NB4 (cell line): ENCODE results near the gene PDGFC.

Source experiments
- DNase-seq: peaks from one replicate; pipeline ENCODE4 v3.0.0; 2010; ENCODE audit warnings: low read depth
- H3K4me3 ChIP-seq: one replicate; pipeline ENCODE4 v1.5.1; 2011; ENCODE audit warnings: mild to moderate bottlenecking, low read depth, low read length, moderate library complexity
- CTCF ChIP-seq: IDR thresholded peaks from one replicate; pipeline ENCODE4 v1.5.1; 2012; ENCODE audit warnings: low read depth, low read length
- MAX ChIP-seq: IDR thresholded peaks from 2 replicates; pipeline ENCODE4 v1.6.1; 2011; ENCODE audit warnings: low read depth, low read length
- MYC ChIP-seq: IDR thresholded peaks from 2 replicates; pipeline ENCODE4 v1.6.1; 2011; ENCODE audit warnings: low read depth, low read length
- POLR2A ChIP-seq: IDR thresholded peaks from 2 replicates; pipeline ENCODE4 v1.6.1; 2011; ENCODE audit warnings: mild to moderate bottlenecking; ENCODE audit not compliant: insufficient read length; ENCODE audit errors: extremely low read depth

PDGFC gene

GRCh38 chr4:156981262-156981769 is 9.7 kb upstream of the PDGFC start:
- TF ChIP-seq POLR2A, result no peak
- no peak for TF ChIP-seq MYC
- no peak for TF ChIP-seq MAX
- no peak for TF ChIP-seq CTCF
- H3K4me3 ChIP-seq, result no peak overlapping the region
- DNase-seq, result no peak

- no peak for TF ChIP-seq CTCF
- TF ChIP-seq POLR2A, result no peak
- TF ChIP-seq MAX, result no peak
- no peak for TF ChIP-seq MYC
- no peak for DNase-seq
- H3K4me3 ChIP-seq, result no peak overlapping the region
These were observed 6.0 kb upstream of the PDGFC start for GRCh38 chr4:156977435-156978160.

GRCh38 chr4:156976147-156976546 is 4.5 kb upstream of the PDGFC start:
- no peak overlapping the region for H3K4me3 ChIP-seq
- DNase-seq, result no peak
- TF ChIP-seq CTCF (no peak), MAX (no peak), MYC (no peak), POLR2A (no peak)

GRCh38 chr4:156975686-156976085 is 4.1 kb upstream of the PDGFC start:
- no peak for DNase-seq
- TF ChIP-seq CTCF (no peak), POLR2A (no peak), MYC (no peak), MAX (no peak)
- no peak overlapping the region for H3K4me3 ChIP-seq

- DNase-seq, result no peak
- TF ChIP-seq POLR2A, result no peak
- no peak overlapping the region for H3K4me3 ChIP-seq
These were observed 2.7 kb upstream of the PDGFC start for GRCh38 chr4:156974264-156974663.

GRCh38 chr4:156972379-156973015 is 898 bp upstream of the PDGFC start:
- H3K4me3 ChIP-seq, result no peak overlapping the region
- DNase-seq, result no peak
- TF ChIP-seq MYC (no peak), POLR2A (no peak), CTCF (no peak), MAX (no peak)
